GM19193 (cell line): ENCODE results near the gene MSANTD1.

Experiments used
- POLR2A ChIP-seq: IDR thresholded peaks from 4 replicates; pipeline ENCODE4 v1.6.1; 2011; ENCODE audit not compliant: insufficient read depth, insufficient read length; ENCODE audit errors: extremely low read depth

MSANTD1 gene

DNA sequence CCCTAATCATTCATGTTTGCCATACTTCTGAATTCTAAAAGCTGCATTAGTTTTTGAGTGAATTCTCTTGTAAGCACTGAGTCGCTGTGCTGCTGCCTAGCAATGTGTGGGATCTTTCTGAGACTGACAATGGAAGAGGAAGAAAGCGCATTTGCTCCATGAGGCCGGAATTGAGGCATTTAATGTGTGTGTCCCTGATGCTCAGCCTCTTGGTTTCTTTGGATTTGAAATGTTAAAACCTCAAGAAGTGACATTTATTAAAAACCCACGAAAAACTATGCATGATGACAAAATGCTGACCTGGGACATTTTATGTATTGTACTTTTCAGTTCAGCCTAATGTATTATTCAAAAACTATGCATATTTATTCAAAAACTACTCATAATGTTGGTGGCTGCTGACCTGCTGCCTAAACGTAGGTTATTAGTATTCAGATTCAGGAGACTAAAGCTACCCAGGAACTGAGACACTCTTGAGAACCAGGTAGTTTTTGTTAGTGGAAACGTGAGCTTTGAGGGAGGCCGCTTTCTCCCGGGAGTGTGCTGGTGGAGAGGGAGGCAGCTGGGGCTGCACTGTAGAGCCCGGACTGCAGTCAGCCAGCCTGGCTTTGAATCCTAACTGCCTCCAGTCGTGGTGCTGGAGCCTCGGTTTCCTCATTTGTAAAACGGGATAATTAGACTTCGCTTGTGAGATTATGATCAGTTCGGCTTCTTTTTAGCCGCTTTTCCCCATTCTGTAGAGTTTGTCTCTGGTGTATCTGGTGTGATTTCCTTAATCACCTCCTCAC lies 55.2 kb downstream of the MSANTD1 start:
- TF ChIP-seq POLR2A = no peak

DNA sequence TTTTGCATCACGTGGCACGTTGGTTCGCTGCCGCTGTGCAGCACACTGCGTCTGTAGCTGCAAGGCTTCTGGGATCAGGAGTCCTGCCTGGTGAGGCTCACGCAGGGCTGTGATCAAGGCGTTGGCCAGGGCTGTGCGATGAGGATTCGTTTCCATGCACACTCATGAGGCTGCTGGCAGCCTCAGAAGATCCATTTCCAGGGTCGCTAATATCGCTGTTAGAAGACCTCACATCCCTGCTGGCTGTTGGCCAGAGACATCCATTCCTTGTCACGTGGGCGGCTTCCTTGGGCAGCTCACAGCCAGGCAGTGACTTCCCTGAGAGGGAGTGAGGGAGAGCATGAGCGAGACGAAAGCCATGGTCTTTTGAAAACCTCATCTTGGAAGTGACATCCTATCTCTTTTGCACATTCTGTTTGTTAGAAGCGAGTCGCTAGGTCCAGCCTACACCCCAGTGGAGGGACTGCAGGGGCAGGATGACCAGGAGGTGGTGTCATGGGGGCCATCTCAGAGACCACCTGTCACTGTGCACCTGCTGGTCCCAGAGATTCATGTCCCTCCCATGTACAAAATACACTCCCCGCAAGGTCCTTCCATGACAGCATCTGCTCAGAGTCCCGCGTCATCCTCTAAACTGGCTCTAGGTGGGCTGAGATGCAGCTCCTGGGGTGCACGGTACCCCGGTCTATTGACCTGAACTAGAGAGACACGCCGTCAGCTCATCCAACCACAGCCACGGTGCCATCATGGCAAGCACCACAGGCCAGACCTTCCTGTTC lies 56.1 kb downstream of the MSANTD1 start:
- TF ChIP-seq POLR2A = no peak

DNA sequence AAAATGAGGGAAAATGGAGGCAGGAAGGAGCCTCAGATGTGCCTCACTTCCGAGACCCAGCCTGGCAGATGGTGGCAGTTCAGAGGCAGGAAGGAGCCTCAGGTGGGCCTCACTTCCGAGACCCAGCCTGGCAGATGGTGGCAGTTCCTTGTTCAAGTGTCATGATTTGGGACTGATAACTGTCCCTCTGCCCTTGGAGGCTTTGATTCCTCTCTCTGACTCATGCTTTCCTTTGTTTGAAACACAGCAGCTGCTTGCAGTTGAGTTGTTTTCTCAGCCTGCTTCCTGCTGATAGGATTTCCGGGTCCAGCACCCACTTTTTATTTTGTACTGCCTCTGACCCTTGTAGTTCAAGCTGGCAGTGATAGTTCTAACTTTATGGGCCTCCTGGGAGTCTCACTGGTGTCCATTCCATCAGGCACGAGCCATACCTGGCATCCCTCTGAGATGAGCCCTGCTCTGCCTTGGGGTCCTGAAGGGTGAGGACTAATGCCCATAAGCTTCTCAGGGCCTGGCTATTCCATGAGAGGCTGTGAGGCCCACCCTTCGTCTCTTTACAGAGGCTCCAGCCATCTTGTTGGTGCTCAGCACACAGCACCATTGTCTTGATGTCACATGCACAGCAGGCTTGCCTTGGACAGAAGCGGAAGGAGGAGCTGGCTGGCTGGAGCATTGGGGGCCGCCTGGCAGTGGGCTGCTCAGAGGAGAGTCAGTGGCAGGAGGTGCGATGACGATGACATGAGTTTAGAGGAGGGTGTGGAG lies 56.8 kb downstream of the MSANTD1 start:
- TF ChIP-seq POLR2A = no peak
